H9 (cell line): ENCODE results near the gene RBFOX1. TPM values are rescaled to one million over a fixed set of nuclear protein-coding genes. Genes with fewer than 3 reads are reported as not detected.

Experiments
- DNase-seq: peaks from one replicate; pipeline ENCODE4 v3.0.0-alpha.2; 2017
- H2AFZ ChIP-seq: one replicate; pipeline ENCODE4 v1.6.1; 2013; ENCODE audit warnings: mild to moderate bottlenecking, low read length, control low read depth, moderate library complexity
- H2AK5ac ChIP-seq: 2 replicates; pipeline ENCODE4 v1.6.1; 2013; ENCODE audit warnings: low read length, control low read depth, mixed read lengths; ENCODE audit not compliant: insufficient read length
- H2BK120ac ChIP-seq: one replicate; pipeline ENCODE4 v1.6.1; 2013; ENCODE audit warnings: low read depth, mild to moderate bottlenecking, low read length, control low read depth, inconsistent platforms; ENCODE audit not compliant: poor library complexity, severe bottlenecking
- H2BK12ac ChIP-seq: 2 replicates; pipeline ENCODE4 v1.6.1; 2013; ENCODE audit warnings: low read length, control low read depth, mixed read lengths, low read depth; ENCODE audit not compliant: insufficient read length
- H2BK15ac ChIP-seq: 2 replicates; pipeline ENCODE4 v1.6.1; 2013; ENCODE audit warnings: low read depth, low read length, control low read depth
- H2BK20ac ChIP-seq: one replicate; pipeline ENCODE4 v1.6.1; 2013; ENCODE audit warnings: low read depth, mild to moderate bottlenecking, low read length, control low read depth, inconsistent platforms; ENCODE audit not compliant: poor library complexity, severe bottlenecking
- H2BK5ac ChIP-seq: 2 replicates; pipeline ENCODE4 v1.6.1; 2013; ENCODE audit warnings: low read length, control low read depth, mixed read lengths; ENCODE audit not compliant: insufficient read length
- H3K14ac ChIP-seq: 2 replicates; pipeline ENCODE4 v1.6.1; 2013; ENCODE audit warnings: low read length, control low read depth; ENCODE audit not compliant: insufficient read depth
- H3K18ac ChIP-seq: 2 replicates; pipeline ENCODE4 v1.6.1; 2013; ENCODE audit warnings: low read depth, mild to moderate bottlenecking, mixed read lengths, low read length, control low read depth; ENCODE audit not compliant: insufficient read length
- H3K23ac ChIP-seq: 2 replicates; pipeline ENCODE4 v1.6.1; 2013; ENCODE audit warnings: low read length, control low read depth, mixed read lengths, low read depth; ENCODE audit not compliant: insufficient read length
- H3K23me2 ChIP-seq: 2 replicates; pipeline ENCODE4 v1.6.1; 2013; ENCODE audit warnings: low read depth, mild to moderate bottlenecking, mixed read lengths, low read length, control low read depth; ENCODE audit not compliant: insufficient read length, poor library complexity, severe bottlenecking
- H3K27ac ChIP-seq: 2 replicates; pipeline ENCODE4 v1.5.1; 2013; ENCODE audit warnings: low read length, control low read depth, mixed read lengths, low read depth; ENCODE audit not compliant: insufficient read length
- H3K27me3 ChIP-seq: 2 replicates; pipeline ENCODE4 v1.6.1; 2013; ENCODE audit warnings: low read length, control low read depth, inconsistent platforms; ENCODE audit not compliant: insufficient read depth
- H3K4ac ChIP-seq: 2 replicates; pipeline ENCODE4 v1.6.1; 2013; ENCODE audit warnings: low read depth, mild to moderate bottlenecking, control low read depth, inconsistent platforms, low read length, moderate library complexity
- H3K4me1 ChIP-seq: 2 replicates; pipeline ENCODE4 v1.6.1; 2013; ENCODE audit warnings: low read length, control low read depth, inconsistent platforms; ENCODE audit not compliant: insufficient read depth
- H3K4me2 ChIP-seq: 2 replicates; pipeline ENCODE4 v1.6.1; 2013; ENCODE audit warnings: low read length, control low read depth, mixed read lengths; ENCODE audit not compliant: insufficient read length, insufficient read depth
- H3K56ac ChIP-seq: 2 replicates; pipeline ENCODE4 v1.6.1; 2013; ENCODE audit warnings: low read depth, mild to moderate bottlenecking, mixed read lengths, low read length, control low read depth; ENCODE audit not compliant: insufficient read length
- H3K79me1 ChIP-seq: 2 replicates; pipeline ENCODE4 v1.6.1; 2013; ENCODE audit warnings: low read depth, mild to moderate bottlenecking, moderate library complexity, low read length, control low read depth, inconsistent platforms; ENCODE audit not compliant: insufficient read depth, poor library complexity, severe bottlenecking
- H3K79me2 ChIP-seq: 2 replicates; pipeline ENCODE4 v1.6.1; 2013; ENCODE audit warnings: low read length, control low read depth, inconsistent platforms; ENCODE audit not compliant: insufficient read depth
- H3K9ac ChIP-seq: 2 replicates; pipeline ENCODE4 v1.6.1; 2013; ENCODE audit warnings: low read length, control low read depth, mixed read lengths; ENCODE audit not compliant: insufficient read length; ENCODE audit errors: extremely low read depth
- H3K9me3 ChIP-seq: one replicate; pipeline ENCODE4 v1.6.1; 2013; ENCODE audit warnings: low read depth, low read length, inconsistent platforms; ENCODE audit not compliant: control insufficient read depth
- H3T11ph ChIP-seq: one replicate; pipeline ENCODE4 v1.6.1; 2013; ENCODE audit warnings: mild to moderate bottlenecking, low read length, control low read depth, inconsistent platforms
- H4K20me1 ChIP-seq: one replicate; pipeline ENCODE4 v1.6.1; 2013; ENCODE audit not compliant: control insufficient read depth, insufficient read length, insufficient read depth
- H4K5ac ChIP-seq: 2 replicates; pipeline ENCODE4 v1.6.1; 2013; ENCODE audit warnings: low read depth, mild to moderate bottlenecking, mixed read lengths, low read length, control low read depth; ENCODE audit not compliant: insufficient read length
- H4K8ac ChIP-seq: replicated peaks from 2 replicates; pipeline ENCODE4 v1.6.1; 2013; ENCODE audit warnings: low read length, control low read depth, mixed read lengths, low read depth; ENCODE audit not compliant: insufficient read length
- H4K91ac ChIP-seq: 2 replicates; pipeline ENCODE4 v1.6.1; 2013; ENCODE audit warnings: low read depth, mild to moderate bottlenecking, moderate library complexity, mixed read lengths, low read length, control low read depth; ENCODE audit not compliant: insufficient read length
- H3K27ac Mint-ChIP-seq, 3 experiments: 2 replicates in 2 of 3; 3 replicates in 1 of 3; pipeline ENCODE4 v1.8.0; 2020 to 2021; ENCODE audit warnings: mixed read lengths in 3 of 3, mild to moderate bottlenecking in 1 of 3, moderate library complexity in 1 of 3
- H3K27me3 Mint-ChIP-seq: 2 replicates; pipeline ENCODE4 v1.8.0; 2021; ENCODE audit warnings: low read depth, mild to moderate bottlenecking, moderate library complexity, mixed read lengths
- H3K36me3 Mint-ChIP-seq, 3 experiments: 2 replicates in 2 of 3; 3 replicates in 1 of 3; pipeline ENCODE4 v1.8.0; 2020 to 2021; ENCODE audit warnings: low read depth in 3 of 3, mixed read lengths in 3 of 3; ENCODE audit not compliant: insufficient read depth in 1 of 3
- H3K4me1 Mint-ChIP-seq, 2 experiments: 2 replicates each; pipeline ENCODE4 v1.8.0; 2020; ENCODE audit warnings: mixed read lengths in 2 of 2
- H3K4me3 Mint-ChIP-seq, 2 experiments: 2 replicates in 1 of 2; 3 replicates in 1 of 2; pipeline ENCODE4 v1.8.0; 2020 to 2021; ENCODE audit warnings: mild to moderate bottlenecking in 2 of 2, mixed read lengths in 2 of 2, moderate library complexity in 1 of 2
- H3K9me3 Mint-ChIP-seq, 2 experiments: 2 replicates in 1 of 2; 3 replicates in 1 of 2; pipeline ENCODE4 v1.8.0; 2020; ENCODE audit warnings: mild to moderate bottlenecking in 2 of 2, mixed read lengths in 2 of 2, moderate library complexity in 1 of 2
- CTCF ChIP-seq: fragments of 200-600 bp; sonication (generic); conservative IDR thresholded peaks from 3 replicates; pipeline ENCODE4 v1.8.0; 2021; ENCODE audit warnings: antibody characterized with exemption, mild to moderate bottlenecking
- WGBS: extraction: QIAGEN DNeasy Blood & Tissue Kit; methylation state at CpG from one replicate; pipeline ENCODE4 v1.1.7; 2013; ENCODE audit warnings: missing lambda C conversion rate, low lambda C conversion rate, mixed read lengths; ENCODE audit not compliant: insufficient read length; ENCODE audit errors: extremely low coverage; 5-methylcytosine and 5-hydroxymethylcytosine counted together
- total RNA-seq: library from RNA; stranded (reverse); gene quantifications from 2 replicates; pipeline ENCODE4 v1.2.1, GENCODE V29; 2021

RBFOX1 gene
- total RNA-seq, 1 experiment from 2014 or later: 2.0 TPM

GRCh38 chr16:7590934-7591333 is 258.3 kb downstream of the RBFOX1 start:
- H3K36me3 Mint-ChIP-seq: no peaks in the 10 kb centered on the region
- no peak overlapping the region for H2AFZ ChIP-seq

More at GRCh38 chr16:7590934-7591333, 258.3 kb downstream of the RBFOX1 start:
- Histone ChIP-seq H3K4me2 (no peak overlapping the region), H2BK15ac (no peak overlapping the region), H4K8ac (no peak overlapping the region), H3T11ph (no peak overlapping the region), H3K23me2 (no peaks in the 10 kb centered on the region), H3K14ac (no peak overlapping the region), H2BK5ac (no peak overlapping the region), H3K23ac (no peak overlapping the region), H3K18ac (no peak overlapping the region), H4K20me1 (no peaks in the 10 kb centered on the region), H3K4me1 (no peaks in the 10 kb centered on the region), H2BK12ac (no peak overlapping the region), H3K79me2 (no peaks in the 10 kb centered on the region; the same call in 1 of the 2 replicates), H3K79me1 (no peaks in the 10 kb centered on the region), H3K4ac (no peak overlapping the region), H2BK20ac (no peak overlapping the region), H3K9ac (no peak overlapping the region), H2AK5ac (no peak overlapping the region), H3K27ac (no peak overlapping the region), H2BK120ac (no peak overlapping the region), H3K56ac (no peak overlapping the region), H3K27me3 (no peaks in the 10 kb centered on the region), H3K9me3 (no peaks in the 10 kb centered on the region), H4K91ac (no peak overlapping the region), H4K5ac (no peak overlapping the region)
- no peak overlapping the region for H3K4me3 Mint-ChIP-seq
- no peak for DNase-seq
- no peak for TF ChIP-seq CTCF
- H3K4me1 Mint-ChIP-seq: peaks cover 3 to 11% of the 10 kb centered on the region in 2 experiments; a peak in 3 of 4 replicates
- H3K9me3 Mint-ChIP-seq: no peaks in the 10 kb centered on the region; a peak in 1 of 5 replicates
- H3K27me3 Mint-ChIP-seq: no peaks in the 10 kb centered on the region
- WGBS: no CpG with 5 or more reads among the region's 4 CpGs
- peak overlapping the region in 2 of 3 experiments; percentile 6 to 65; a peak in 2 of 7 replicates for H3K27ac Mint-ChIP-seq
